Tongue (tissue), 2 donors: ENCODE data around the gene GALM. TPM values are rescaled to one million over a fixed set of nuclear protein-coding genes. Genes with fewer than 3 reads are reported as not detected.
A peak's percentile ranks its signal among the peaks of the same experiment; 100 is the strongest.
"Not testable (repeated sequence)": the region's sequence is repeated elsewhere in the genome, so short reads cannot be mapped to it uniquely, and the experiment has no call there.

Experiments
- DNase-seq: peaks from one replicate; pipeline ENCODE4 v3.0.0-alpha.2; 2015
- total RNA-seq: library from RNA; depleted of rRNA; stranded (reverse); fragments of >200 nt; gene quantifications from one replicate; pipeline ENCODE4 v1.2.3, GENCODE V29; 2014

Gene GALM
- total RNA-seq: 19.7 TPM

GRCh38 chr2:38665854-38666555 lies at the start of gene GALM:
Gene GALM, plus strand, starts transcription at chr2:38666114. Its CDS starts 48 bp downstream, at chr2:38666162.
- DNase-seq: peak; percentile 96

GRCh38 chr2:38617301-38617700 lies 48.6 kb upstream of the GALM start:
- no peak for DNase-seq

DNA sequence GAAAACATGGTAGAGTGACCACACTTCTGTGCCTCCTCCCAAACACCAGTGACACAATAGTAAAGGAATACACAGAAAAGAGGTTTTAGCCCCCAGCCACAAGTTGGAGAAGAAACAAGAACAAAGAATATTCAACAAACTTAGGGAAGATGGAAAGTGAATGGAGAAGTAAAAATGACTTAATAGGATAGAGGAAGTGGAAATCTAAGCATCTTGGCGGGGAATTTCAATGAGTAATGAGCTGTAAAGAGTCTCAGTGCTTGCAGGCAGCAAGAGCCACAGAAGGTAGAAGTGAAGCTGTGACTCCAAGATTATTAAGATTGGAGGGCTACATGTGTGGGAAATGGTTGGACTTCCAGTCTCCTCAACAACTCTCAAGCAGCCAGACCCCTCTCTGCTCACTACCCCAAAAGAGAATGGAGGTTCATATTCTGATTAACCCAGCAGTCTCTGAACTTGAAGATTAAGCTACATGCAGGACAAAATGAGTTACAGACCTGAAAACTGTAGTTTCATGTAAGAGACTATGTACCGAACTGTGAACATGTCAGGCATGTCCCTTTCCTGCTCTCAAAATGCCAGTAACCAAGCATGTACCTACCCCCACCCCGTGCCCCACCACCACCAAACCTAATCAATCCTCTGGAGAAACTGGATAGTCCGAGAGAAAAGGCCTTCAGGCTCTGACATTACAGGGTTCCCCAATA lies 46.3 kb upstream of the GALM start:
- no peak for DNase-seq

- peak; percentile 70 for DNase-seq
These were observed 45.5 kb upstream of the GALM start for GRCh38 chr2:38620282-38620977.

GRCh38 chr2:38621018-38621417 lies 44.9 kb upstream of the GALM start:
- DNase-seq: no peak

DNA sequence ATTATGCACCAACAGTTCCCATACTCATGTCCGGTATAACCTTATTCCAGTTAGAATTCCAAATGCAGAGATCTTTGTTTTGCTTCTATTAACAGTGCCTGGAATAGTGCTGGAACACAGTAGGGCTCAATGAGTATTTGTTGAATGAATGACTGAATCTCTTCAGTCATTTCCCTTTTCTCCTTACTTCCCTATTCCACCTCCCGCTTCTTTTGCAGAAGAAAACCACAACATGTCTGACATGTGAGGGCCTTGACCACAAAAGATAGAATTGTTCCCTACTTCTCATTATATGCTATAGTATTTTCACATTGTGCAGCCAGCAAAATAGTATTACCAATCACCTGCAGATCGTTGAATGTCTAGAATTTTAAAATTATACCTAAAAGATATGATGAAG lies 43.7 kb upstream of the GALM start:
- no peak for DNase-seq

DNA sequence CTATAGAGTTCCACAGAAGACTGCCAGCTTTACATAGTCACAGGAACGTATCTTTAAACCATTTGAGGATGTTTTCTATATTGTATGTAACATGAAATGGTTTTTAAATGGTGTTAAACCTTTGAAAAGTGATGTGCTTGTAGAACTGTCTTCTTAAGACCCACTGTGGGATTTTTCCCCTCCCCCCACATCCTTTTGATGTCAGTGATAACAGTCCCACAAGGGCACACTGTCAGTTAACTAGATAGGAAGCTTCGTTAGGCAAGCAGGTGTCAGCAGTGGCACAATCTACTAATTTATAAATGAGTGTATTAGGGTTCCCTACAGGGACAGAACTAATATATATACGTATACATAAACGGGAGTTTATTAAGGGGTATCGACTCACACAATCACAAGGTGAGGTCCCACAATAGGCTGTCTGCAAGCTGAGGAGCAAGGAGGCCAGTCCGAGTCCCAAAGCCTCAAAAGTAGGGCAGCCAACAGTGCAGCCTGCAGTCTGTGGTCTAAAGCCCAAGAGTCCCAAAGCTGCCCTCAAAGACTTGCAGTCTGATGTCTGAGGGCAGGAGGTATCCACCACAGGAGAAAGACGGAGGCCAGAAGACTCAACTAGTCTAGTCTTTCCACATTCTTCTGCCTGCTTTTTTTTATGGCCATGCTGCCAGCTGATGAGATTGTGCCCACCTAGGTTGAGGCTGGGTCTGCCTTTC lies 39.4 kb upstream of the GALM start:
- DNase-seq: no peak

DNA sequence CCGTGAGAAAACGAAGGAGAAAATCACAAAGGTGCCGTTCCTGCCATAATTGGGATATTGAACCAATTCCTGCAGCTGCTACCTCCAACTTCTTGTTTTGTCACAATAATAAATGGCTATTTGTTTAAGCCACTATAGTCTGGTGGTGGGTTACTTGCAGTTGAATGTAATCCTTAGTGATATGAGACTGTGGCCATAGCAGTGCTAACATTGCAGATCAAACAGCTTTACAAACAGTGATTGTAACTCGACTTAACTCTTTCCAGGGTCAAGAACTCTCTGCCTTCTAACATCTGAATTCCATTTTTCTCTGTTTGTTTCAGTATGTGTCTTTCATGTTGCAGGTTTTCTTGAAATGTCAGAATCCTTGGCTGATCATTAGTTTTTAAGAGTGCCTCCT lies 38.5 kb upstream of the GALM start:
- DNase-seq: no peak

DNA sequence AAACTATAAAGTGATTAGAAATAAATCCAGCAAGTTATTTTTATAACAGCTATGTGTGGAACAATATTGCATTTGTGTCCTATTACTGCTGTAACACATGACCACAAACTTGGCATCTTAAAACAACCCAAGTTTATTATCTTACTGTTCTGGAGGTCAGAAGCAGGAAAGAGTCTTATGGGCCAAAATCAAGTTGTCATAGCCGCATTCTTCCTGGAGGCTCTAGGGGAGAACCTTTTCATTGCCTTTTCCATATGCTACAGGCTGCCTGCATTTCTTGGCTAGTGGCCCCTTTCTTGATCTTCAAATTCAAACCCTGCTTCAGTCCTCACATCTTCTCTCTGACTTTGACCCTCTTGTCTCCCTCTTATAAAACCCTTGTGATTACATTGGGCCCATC lies 36.2 kb upstream of the GALM start:
- no peak for DNase-seq

- DNase-seq: no peak
These were observed 33.9 kb upstream of the GALM start for GRCh38 chr2:38631976-38632375.

- DNase-seq: no peak
These were observed 32.9 kb upstream of the GALM start for GRCh38 chr2:38632980-38633379.

- no peak for DNase-seq
These were observed 32.0 kb upstream of the GALM start for GRCh38 chr2:38633895-38634294.

GRCh38 chr2:38634684-38635083 lies 31.2 kb upstream of the GALM start:
- no peak for DNase-seq

DNA sequence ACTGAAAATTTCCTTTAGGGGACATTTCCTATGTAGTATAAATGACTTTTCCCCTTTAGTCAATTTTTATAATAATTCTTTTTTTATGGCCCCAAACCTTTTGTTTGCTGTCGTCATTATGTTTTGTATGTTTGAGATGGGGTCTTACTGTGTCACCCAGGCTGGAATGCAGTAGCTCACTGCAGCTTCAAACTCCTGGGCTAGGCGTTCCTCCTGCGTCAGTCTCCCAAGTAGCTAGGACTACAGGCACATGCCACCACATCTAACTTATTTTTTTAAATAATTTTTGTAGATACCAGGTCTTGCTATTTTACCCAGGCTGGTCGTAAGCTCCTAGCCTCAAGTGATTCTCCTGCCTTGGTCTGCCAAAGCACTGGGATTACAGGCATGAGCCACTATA lies 30.8 kb upstream of the GALM start:
- no peak for DNase-seq

- no peak for DNase-seq
These were observed 29.8 kb upstream of the GALM start for GRCh38 chr2:38636069-38636468.

DNA sequence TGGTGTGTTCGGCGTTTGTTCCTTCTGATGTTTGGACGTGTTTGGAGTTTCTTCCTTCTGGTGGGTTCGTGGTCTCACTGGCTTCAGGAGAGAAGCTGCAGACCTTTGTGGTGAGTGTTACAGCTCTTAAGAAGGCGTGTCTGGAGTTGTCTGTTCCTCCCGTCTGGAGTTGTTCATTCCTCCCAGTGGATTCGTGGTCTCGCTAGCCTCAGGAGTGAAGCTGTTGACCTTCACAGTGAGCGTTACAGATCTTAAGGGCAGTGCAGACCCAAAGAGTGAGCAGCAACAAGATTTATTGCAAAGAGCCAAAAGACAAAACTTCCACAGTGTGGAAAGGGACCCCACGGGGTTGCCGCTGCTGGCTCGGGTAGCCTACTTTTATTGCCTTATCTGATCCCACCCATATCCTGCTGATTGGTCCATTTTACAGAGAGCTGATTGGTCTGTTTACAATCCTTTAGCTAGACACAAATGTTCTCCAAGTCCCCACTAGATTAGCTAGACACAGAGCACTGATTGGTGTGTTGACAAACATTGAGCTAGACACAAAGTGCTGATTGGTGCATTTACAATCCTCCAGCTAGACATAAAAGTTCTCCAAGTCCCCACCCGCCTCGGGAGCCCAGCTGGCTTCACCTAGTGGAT lies 23.4 kb upstream of the GALM start:
- DNase-seq: not testable (repeated sequence)

- no peak for DNase-seq
These were observed 22.8 kb upstream of the GALM start for GRCh38 chr2:38643021-38643671.

DNA sequence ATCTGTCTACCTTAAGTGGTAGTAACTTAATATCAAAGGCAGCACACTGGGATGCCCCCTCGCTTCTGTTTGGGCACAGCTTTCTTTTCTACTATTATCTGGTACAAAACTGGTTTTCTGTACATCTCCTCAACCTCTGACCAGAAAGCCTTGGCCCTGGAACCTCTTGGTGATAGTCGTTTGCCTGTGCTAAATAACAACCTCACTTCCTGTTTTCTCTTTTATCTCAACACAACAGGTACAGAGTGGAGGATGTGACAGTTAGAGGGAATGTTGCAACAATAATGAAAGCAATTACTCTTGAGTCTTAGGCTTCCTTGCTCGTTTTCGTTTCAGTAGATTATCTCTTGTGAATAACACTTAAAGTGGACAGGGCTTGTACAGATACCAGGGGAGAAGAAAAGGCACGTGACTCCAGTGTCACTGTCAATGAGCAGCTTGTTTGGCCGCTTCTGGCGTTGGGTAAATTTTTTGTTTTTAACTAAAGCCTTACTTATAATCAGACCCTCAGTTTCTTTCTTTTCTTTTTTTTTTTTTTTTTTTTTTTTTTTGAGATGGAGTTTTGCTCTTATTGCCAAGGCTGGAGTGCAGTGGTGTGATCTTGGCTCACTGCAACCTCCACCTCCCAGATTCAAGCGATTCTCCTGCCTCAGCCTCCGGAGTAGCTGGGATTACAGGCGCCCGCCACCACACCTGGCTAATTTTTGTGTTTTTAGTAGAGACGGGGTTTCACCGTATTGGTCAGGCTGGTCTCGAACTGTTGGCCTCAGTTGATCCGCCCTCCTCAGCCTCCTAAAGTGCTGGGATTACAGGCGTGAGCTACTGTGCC lies 22.0 kb upstream of the GALM start:
- not testable (repeated sequence) for DNase-seq

DNA sequence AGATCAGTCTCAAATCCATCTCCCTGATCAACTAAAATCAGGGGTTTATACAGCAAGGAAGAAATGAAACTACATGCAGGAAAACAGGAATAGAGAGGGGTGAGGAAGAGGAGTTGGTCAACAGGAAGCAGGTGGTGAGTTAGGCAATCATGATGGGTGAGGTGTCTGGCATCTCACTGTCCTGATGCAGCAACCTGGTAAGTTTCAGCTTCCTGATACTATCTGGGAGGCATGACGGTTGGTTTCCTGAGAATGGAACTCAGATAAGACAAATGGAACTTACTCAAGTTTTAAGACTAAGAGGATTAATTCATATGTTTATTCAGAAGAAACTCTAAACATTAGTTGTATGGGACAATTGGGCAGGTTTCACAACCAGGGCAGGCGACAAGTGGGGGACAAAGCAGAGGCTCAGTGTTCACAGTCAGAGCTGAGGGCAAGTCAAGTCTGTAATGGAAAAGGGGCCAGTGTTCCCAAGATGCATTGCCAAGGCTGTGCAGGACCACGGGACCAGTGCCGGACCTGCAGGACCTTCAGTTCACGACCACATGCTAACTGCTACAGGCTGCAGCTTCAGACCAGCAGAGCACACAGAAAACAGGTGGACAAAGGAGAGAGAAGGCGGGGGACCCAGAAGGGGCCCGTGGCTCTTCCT lies 17.7 kb upstream of the GALM start:
- DNase-seq: no peak

- no peak for DNase-seq
These were observed 16.7 kb upstream of the GALM start for GRCh38 chr2:38649176-38649728.
